EL (cell line): Measurements from ENCODE around the gene OARD1.
"Not testable (repeated sequence)": the region's sequence is repeated elsewhere in the genome, so short reads cannot be mapped to it uniquely, and the experiment has no call there.

Experiments
- DNase-seq: peaks from one replicate; pipeline ENCODE4 v3.0.0-alpha.2; 2016

OARD1 gene

DNA sequence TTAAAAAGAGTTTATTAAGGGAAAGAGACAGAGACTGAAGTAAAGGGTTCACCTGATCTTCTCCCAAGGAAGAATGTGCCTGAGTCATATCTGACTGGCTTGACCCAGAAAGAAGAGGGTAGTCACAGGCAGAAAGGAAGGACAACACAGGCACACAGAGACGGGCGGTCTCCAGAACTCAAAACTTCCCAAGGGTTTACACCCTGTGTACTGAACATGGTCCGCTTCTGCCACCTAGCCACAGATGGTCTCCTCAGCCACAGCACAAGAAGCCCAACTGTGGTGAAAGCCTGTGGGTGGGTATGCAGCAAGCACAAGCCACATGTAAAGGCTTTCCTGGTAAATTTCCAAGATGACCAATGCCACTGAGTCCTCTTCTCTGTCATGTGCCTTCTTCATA is 50.3 kb downstream of the OARD1 start:
- DNase-seq = peak; percentile 63

DNA sequence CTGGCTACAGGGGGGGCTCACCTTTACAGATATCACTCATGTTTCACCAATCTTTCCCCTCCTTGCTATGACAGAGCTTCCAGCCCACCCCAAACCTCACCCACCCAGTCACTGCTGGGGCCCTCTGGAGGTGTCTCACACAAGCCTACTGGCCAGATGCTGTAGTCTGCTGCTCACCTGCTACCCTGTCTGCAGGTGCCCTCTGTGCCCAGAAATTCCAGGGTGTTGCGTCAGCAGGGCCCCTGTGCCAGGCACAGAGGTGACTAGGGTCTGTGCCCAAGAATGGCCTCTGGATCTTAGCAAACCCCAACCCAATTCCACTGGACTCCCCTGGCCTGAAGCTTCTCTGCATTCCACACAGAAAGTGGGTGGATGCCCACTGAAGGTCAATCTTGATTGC is 54.5 kb downstream of the OARD1 start:
- DNase-seq = no peak

- not testable (repeated sequence) for DNase-seq
Measured at GRCh38 chr6:41015860-41016259, 56.3 kb downstream of the OARD1 start.

DNA sequence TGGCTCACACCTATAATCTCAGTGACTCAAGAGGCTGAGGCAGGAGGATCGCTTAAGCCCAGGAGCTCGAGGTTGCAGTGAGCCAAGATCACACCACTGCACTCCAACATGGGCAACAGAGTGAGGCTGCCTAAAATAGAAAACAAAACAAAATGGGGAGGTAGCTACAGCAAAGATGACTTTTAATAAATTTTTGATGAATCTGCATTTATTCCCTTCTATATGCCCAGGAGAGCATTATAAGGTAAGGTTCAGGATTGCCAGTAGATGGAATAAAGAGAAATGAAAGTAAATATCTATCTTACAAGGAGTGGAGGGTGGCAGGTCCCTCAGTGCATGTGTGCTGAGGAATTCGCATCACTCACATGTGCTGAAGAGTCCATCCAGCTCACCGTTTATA is 57.4 kb downstream of the OARD1 start:
- no peak for DNase-seq
